Hepatocyte (in vitro differentiated cells): ENCODE data around the gene PTGDS. TPM values are rescaled to one million over a fixed set of nuclear protein-coding genes. Genes with fewer than 3 reads are reported as not detected.

ENCODE experiments used
- DNase-seq: peaks from one replicate; pipeline ENCODE4 v3.0.0-alpha.2; 2016; ENCODE audit warnings: low spot score
- H2AFZ ChIP-seq: fragments of 200-600 bp; sonication (generic); 2 replicates; pipeline ENCODE4 v1.6.0; 2016; ENCODE audit warnings: antibody characterized with exemption, mild to moderate bottlenecking
- H3K27ac ChIP-seq: fragments of 200-600 bp; sonication (generic); 2 replicates; pipeline ENCODE4 v1.5.1; 2016; ENCODE audit warnings: mild to moderate bottlenecking
- H3K27me3 ChIP-seq: fragments of 200-600 bp; sonication (generic); 2 replicates; pipeline ENCODE4 v1.6.1; 2016
- H3K36me3 ChIP-seq: fragments of 200-600 bp; sonication (generic); replicated peaks from 2 replicates; pipeline ENCODE4 v1.5.1; 2016; ENCODE audit warnings: low read depth; ENCODE audit not compliant: insufficient read depth
- H3K4me1 ChIP-seq: fragments of 200-600 bp; sonication (generic); 2 replicates; pipeline ENCODE4 v1.5.1; 2016; ENCODE audit warnings: mild to moderate bottlenecking, moderate library complexity; ENCODE audit not compliant: insufficient read depth
- H3K4me2 ChIP-seq: fragments of 200-600 bp; sonication (generic); 2 replicates; pipeline ENCODE4 v1.6.0; 2016
- H3K4me3 ChIP-seq: fragments of 200-600 bp; sonication (generic); 2 replicates; pipeline ENCODE4 v1.5.1; 2016; ENCODE audit warnings: mild to moderate bottlenecking
- H3K79me2 ChIP-seq: fragments of 200-600 bp; sonication (generic); 2 replicates; pipeline ENCODE4 v1.6.0; 2017; ENCODE audit warnings: mild to moderate bottlenecking
- H3K9me2 ChIP-seq: fragments of 200-600 bp; sonication (generic); replicated peaks from 2 replicates; pipeline ENCODE4 v1.6.0; 2017; ENCODE audit warnings: mild to moderate bottlenecking; ENCODE audit not compliant: insufficient read depth
- H3K9me3 ChIP-seq: fragments of 200-600 bp; sonication (generic); 2 replicates; pipeline ENCODE4 v1.5.1; 2016; ENCODE audit warnings: low read depth, mild to moderate bottlenecking
- H4K20me1 ChIP-seq: fragments of 200-600 bp; sonication (generic); 2 replicates; pipeline ENCODE4 v1.6.0; 2016; ENCODE audit warnings: mild to moderate bottlenecking; ENCODE audit not compliant: insufficient read depth, poor library complexity, severe bottlenecking
- EZH2 ChIP-seq: fragments of 200-600 bp; sonication (generic); IDR thresholded peaks from 2 replicates; pipeline ENCODE4 v1.6.1; 2016; ENCODE audit warnings: antibody characterized with exemption, mild to moderate bottlenecking, borderline replicate concordance
- EZH2phosphoT487 ChIP-seq: fragments of 200-600 bp; sonication (generic); IDR thresholded peaks from one replicate; pipeline ENCODE4 v1.6.1; 2018; ENCODE audit warnings: antibody characterized with exemption, mild to moderate bottlenecking, low read depth, moderate library complexity; ENCODE audit not compliant: unreplicated experiment, severe bottlenecking
- WGBS: methylation state at CpG from one replicate; pipeline ENCODE4 v1.1.6; 2016; ENCODE audit warnings: low lambda C conversion rate; ENCODE audit errors: missing lambda C conversion rate; 5-methylcytosine and 5-hydroxymethylcytosine counted together
- polyA plus RNA-seq: library from polyadenylated mRNA; unstranded; fragments of >200 nt; fragmentation: Nextera tagmentation; extraction: Ambion mirVana; gene quantifications from 2 replicates; pipeline ENCODE4 v1.2.1, GENCODE V29; 2016
- total RNA-seq: library from RNA; depleted of rRNA; stranded (reverse); fragments of >200 nt; gene quantifications from 2 replicates; pipeline ENCODE4 v1.2.3, GENCODE V29; 2014
- TF ChIP-seq, protein P1 (sequence below): fragments of 200-600 bp; sonication (generic); IDR thresholded peaks from 2 replicates; pipeline ENCODE4 v1.5.1; 2016; ENCODE audit warnings: antibody characterized with exemption, mild to moderate bottlenecking; ENCODE audit not compliant: poor library complexity

PTGDS gene
- total and polyA plus RNA-seq, 2 experiments from 2014 or later: 56.0 to 290 TPM

DNA sequence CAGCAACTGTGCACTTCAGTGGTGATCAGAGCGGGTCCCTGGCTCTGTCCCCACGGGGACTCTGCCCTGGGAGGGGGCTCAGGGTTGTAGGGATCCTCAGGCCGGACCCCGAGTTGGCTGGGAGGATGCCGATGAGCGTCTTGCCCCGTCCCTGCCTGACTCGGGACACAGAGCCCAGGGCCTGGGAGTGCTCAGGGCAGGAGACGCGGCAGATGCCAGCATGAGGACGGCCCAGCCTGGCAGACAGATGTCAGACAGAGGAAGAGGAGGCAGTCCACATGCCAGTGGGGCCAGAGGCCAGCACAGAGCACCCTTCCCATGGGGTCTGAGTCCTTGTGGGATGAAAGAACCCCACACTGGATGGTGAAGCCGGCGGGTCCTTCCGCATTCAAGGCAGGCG lies 14.0 kb upstream of the PTGDS start:
- Histone ChIP-seq H3K27me3 (no peaks in the 10 kb centered on the region), H3K27ac (no peak overlapping the region), H3K79me2 (no peaks in the 10 kb centered on the region), H3K4me3 (no peak overlapping the region), H2AFZ (no peak overlapping the region), H3K9me2 (no peaks in the 10 kb centered on the region), H3K4me1 (no peaks in the 10 kb centered on the region), H3K9me3 (no peaks in the 10 kb centered on the region), H3K4me2 (no peak overlapping the region), H3K36me3 (no peaks in the 10 kb centered on the region), H4K20me1 (no peaks in the 10 kb centered on the region)
- 86% methylated on average over 15 of the region's 15 CpGs for WGBS
- no peak for DNase-seq
- TF ChIP-seq EZH2 (no peak), EZH2phosphoT487 (no peak)
- TF ChIP-seq, protein P1, sequence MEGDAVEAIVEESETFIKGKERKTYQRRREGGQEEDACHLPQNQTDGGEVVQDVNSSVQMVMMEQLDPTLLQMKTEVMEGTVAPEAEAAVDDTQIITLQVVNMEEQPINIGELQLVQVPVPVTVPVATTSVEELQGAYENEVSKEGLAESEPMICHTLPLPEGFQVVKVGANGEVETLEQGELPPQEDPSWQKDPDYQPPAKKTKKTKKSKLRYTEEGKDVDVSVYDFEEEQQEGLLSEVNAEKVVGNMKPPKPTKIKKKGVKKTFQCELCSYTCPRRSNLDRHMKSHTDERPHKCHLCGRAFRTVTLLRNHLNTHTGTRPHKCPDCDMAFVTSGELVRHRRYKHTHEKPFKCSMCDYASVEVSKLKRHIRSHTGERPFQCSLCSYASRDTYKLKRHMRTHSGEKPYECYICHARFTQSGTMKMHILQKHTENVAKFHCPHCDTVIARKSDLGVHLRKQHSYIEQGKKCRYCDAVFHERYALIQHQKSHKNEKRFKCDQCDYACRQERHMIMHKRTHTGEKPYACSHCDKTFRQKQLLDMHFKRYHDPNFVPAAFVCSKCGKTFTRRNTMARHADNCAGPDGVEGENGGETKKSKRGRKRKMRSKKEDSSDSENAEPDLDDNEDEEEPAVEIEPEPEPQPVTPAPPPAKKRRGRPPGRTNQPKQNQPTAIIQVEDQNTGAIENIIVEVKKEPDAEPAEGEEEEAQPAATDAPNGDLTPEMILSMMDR: no peak

DNA sequence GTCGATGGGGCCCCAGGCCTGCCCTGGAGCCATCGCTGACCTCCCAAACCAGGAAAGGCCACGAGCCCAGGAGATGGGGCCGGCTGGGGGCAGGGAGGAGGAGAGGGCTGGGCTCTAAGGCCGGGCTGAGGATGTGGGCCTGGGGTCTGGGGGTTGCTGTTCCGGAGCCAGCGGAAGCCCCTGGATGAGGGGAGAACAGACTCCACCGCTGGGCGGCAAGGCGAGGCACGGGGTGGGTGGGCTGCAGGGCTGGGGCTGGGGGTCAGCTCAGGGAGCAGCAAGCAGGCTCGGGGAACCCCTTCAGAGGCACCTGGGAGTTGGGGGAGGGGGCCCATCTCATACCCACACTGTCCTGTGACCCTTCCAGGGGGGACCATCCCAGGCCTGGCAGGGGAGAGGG lies 13.6 kb upstream of the PTGDS start:
- TF ChIP-seq, protein P1: no peak
- TF ChIP-seq EZH2: no peak
- no peak for TF ChIP-seq EZH2phosphoT487
- Histone ChIP-seq H3K9me2 (no peaks in the 10 kb centered on the region), H3K4me2 (no peak overlapping the region), H3K4me3 (no peak overlapping the region), H3K79me2 (no peaks in the 10 kb centered on the region), H2AFZ (no peak overlapping the region), H3K9me3 (no peaks in the 10 kb centered on the region), H3K36me3 (no peaks in the 10 kb centered on the region), H4K20me1 (no peaks in the 10 kb centered on the region), H3K27me3 (no peaks in the 10 kb centered on the region), H3K4me1 (no peaks in the 10 kb centered on the region), H3K27ac (no peak overlapping the region)
- 90% methylated on average over 11 of the region's 12 CpGs for whole genome bisulfite sequencing
- DNase-seq: no peak

DNA sequence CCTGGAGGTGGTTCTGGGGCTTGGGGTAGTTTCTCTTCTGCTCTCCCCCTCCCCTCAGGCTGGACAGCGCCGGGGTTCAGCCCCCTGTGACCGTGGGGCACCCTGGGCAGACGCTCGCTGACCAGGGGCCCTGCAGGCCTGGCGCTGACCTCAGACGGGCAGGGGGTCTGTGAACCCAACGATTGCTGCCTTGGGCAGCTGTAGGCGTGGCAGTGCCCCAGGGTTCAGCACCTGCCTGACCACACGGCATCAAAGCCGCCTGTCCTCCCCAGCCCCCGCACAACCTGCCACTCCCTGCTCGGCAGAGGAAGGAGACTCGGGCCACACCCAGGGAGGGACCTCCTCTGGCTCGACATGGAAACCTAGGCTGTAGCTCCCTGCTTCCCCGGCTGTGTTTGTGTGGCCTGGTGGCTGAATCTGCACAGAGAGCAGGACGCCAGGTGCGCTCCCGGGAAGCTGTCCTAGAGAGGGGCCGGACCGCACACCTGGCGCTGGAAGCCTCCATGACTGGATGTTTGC lies 13.1 kb upstream of the PTGDS start:
- Histone ChIP-seq H3K79me2 (no peaks in the 10 kb centered on the region), H3K4me1 (no peaks in the 10 kb centered on the region), H4K20me1 (no peaks in the 10 kb centered on the region), H3K9me3 (no peaks in the 10 kb centered on the region), H3K27me3 (no peaks in the 10 kb centered on the region), H3K4me2 (no peak overlapping the region), H3K36me3 (no peaks in the 10 kb centered on the region), H2AFZ (no peak overlapping the region), H3K4me3 (no peak overlapping the region), H3K27ac (no peak overlapping the region), H3K9me2 (no peaks in the 10 kb centered on the region)
- WGBS: 78% methylated on average over 22 of the region's 22 CpGs
- DNase-seq: no peak
- no peak for TF ChIP-seq EZH2
- TF ChIP-seq, protein P1: no peak
- no peak for TF ChIP-seq EZH2phosphoT487

DNA sequence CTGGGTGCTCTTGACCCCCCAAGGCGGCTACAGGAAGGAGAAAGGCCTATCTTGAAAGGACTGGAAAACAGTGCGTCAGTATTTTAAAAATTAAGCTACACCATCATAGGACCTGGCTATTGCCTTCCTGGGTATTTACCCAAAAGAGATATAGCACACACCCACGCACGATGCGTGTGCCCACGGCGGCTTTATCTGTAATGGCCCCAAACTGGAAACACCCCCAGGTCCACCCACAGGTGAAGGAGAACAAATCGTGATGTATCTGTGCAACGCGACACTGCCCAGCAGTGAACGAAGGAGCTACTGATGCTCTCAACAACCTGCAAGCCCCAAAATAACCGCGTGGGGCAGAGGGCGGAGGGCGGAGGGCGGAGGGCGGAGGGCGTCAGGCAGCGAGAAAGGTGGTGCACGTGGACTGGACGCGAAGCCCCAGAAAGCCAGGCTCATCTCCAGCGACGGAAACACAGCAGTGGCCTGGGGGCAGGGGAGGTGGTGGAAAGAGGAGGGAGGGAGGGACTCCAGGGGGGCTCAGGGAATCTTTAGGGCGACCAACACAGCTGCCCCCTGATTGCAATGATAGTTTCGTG lies 12.4 kb upstream of the PTGDS start:
- Histone ChIP-seq H3K9me2 (no peaks in the 10 kb centered on the region), H3K79me2 (no peaks in the 10 kb centered on the region), H3K36me3 (no peaks in the 10 kb centered on the region), H4K20me1 (no peaks in the 10 kb centered on the region), H3K9me3 (no peaks in the 10 kb centered on the region), H3K27ac (no peak overlapping the region), H3K27me3 (no peaks in the 10 kb centered on the region), H3K4me1 (no peaks in the 10 kb centered on the region), H3K4me3 (no peak overlapping the region), H3K4me2 (no peak overlapping the region), H2AFZ (no peak overlapping the region)
- no peak for TF ChIP-seq EZH2phosphoT487
- TF ChIP-seq, protein P1: no peak
- TF ChIP-seq EZH2: no peak
- 87% methylated on average over 23 of the region's 26 CpGs for WGBS
- DNase-seq: no peak
